IMR-90 (cell line): ENCODE measurements around the gene PPP4C. TPM values are rescaled to one million over a fixed set of nuclear protein-coding genes. Genes with fewer than 3 reads are reported as not detected.

Experiments used
- polyA plus RNA-seq, 3 experiments: library from polyadenylated mRNA; depleted of rRNA; stranded (reverse); fragments of >200 nt; gene quantifications; 2 replicates each; pipeline ENCODE4 v1.2.3, GENCODE V29; 2012; ENCODE audit warnings: low replicate concordance in 1 of 3
- total RNA-seq: library from RNA; depleted of rRNA; stranded (reverse); fragments of >200 nt; gene quantifications from 2 replicates; pipeline ENCODE4 v1.2.3, GENCODE V29; 2012; rRNA removed

PPP4C gene
- total and polyA plus RNA-seq, 2 of the 4 experiments (the other 2 are of a cell fraction), result 200 to 209 TPM

Other genes with a start within 250 kb of the PPP4C start
- 47.1 and 48.3 TPM in 2 replicates for gene CDIPT, start 212.8 kb upstream of the PPP4C start, total RNA-seq
- gene CDIPT, start 212.8 kb upstream of the PPP4C start, polyA plus RNA-seq (2012; rRNA removed), result 100 and 111 TPM in 2 replicates
- gene SEZ6L2, start 176.4 kb upstream of the PPP4C start, total RNA-seq, result 0.72 and 0.83 TPM in 2 replicates
- 10.0 and 10.5 TPM in 2 replicates for gene SEZ6L2, start 176.4 kb upstream of the PPP4C start, polyA plus RNA-seq (2012; rRNA removed)
- gene ASPHD1, start 175.5 kb upstream of the PPP4C start, total RNA-seq, result 4.1 and 4.2 TPM in 2 replicates
- gene ASPHD1, start 175.5 kb upstream of the PPP4C start, polyA plus RNA-seq (2012; rRNA removed), result 14.5 and 15.7 TPM in 2 replicates
- gene KCTD13, start 149.8 kb upstream of the PPP4C start, total RNA-seq, result 3.1 and 4.1 TPM in 2 replicates
- gene KCTD13, start 149.8 kb upstream of the PPP4C start, polyA plus RNA-seq (2012; rRNA removed), result 20.7 and 22.2 TPM in 2 replicates
- gene TMEM219, start 113.9 kb upstream of the PPP4C start, total RNA-seq, result 44.2 and 47.0 TPM in 2 replicates
- 94.3 and 95.3 TPM in 2 replicates for gene TMEM219, start 113.9 kb upstream of the PPP4C start, polyA plus RNA-seq (2012; rRNA removed)
- gene TAOK2, start 102.1 kb upstream of the PPP4C start, total RNA-seq, result 31.7 and 32.8 TPM in 2 replicates
- 23.0 and 26.4 TPM in 2 replicates for gene TAOK2, start 102.1 kb upstream of the PPP4C start, polyA plus RNA-seq (2012; rRNA removed)
- 5.0 and 5.8 TPM in 2 replicates for gene HIRIP3, start 80.4 kb upstream of the PPP4C start, total RNA-seq
- 10.5 and 13.7 TPM in 2 replicates for gene HIRIP3, start 80.4 kb upstream of the PPP4C start, polyA plus RNA-seq (2012; rRNA removed)
- gene INO80E, start 79.8 kb upstream of the PPP4C start, total RNA-seq, result 42.1 and 42.8 TPM in 2 replicates
- 40.9 and 46.5 TPM in 2 replicates for gene INO80E, start 79.8 kb upstream of the PPP4C start, polyA plus RNA-seq (2012; rRNA removed)
- gene DOC2A, start 65.0 kb upstream of the PPP4C start, total RNA-seq, result under 0.01 TPM in 1 of 2 replicates, not detected in the other
- 0.48 and 0.50 TPM in 2 replicates for gene DOC2A, start 65.0 kb upstream of the PPP4C start, polyA plus RNA-seq (2012; rRNA removed)
- gene C16orf92, start 52.8 kb upstream of the PPP4C start, total RNA-seq, result not detected in 2 replicates
- gene C16orf92, start 52.8 kb upstream of the PPP4C start, polyA plus RNA-seq (2012; rRNA removed), result not detected in 2 replicates
- gene TLCD3B, start 44.7 kb upstream of the PPP4C start, total RNA-seq, result not detected in 2 replicates
- 0.14 and 0.19 TPM in 2 replicates for gene TLCD3B, start 44.7 kb upstream of the PPP4C start, polyA plus RNA-seq (2012; rRNA removed)
- 1,576 and 1,697 TPM in 2 replicates for gene ALDOA, start 10.2 kb upstream of the PPP4C start, total RNA-seq
- gene ALDOA, start 10.2 kb upstream of the PPP4C start, polyA plus RNA-seq (2012; rRNA removed), result 1,990 and 2,139 TPM in 2 replicates
- not detected in 2 replicates for gene TBX6, start 15.9 kb downstream of the PPP4C start, total RNA-seq
- gene TBX6, start 15.9 kb downstream of the PPP4C start, polyA plus RNA-seq (2012; rRNA removed), result 0.06 and 0.10 TPM in 2 replicates
- 1.1 and 3.1 TPM in 2 replicates for gene YPEL3, start 20.2 kb downstream of the PPP4C start, total RNA-seq
- gene YPEL3, start 20.2 kb downstream of the PPP4C start, polyA plus RNA-seq (2012; rRNA removed), result 25.6 and 33.3 TPM in 2 replicates
- under 0.01 and 0.28 TPM in 2 replicates for gene GDPD3, start 37.5 kb downstream of the PPP4C start, total RNA-seq
- 2.8 and 19.5 TPM in 2 replicates for gene GDPD3, start 37.5 kb downstream of the PPP4C start, polyA plus RNA-seq (2012; rRNA removed)
- gene MAPK3, start 47.2 kb downstream of the PPP4C start, total RNA-seq, result 22.5 and 30.8 TPM in 2 replicates
- 137 and 150 TPM in 2 replicates for gene MAPK3, start 47.2 kb downstream of the PPP4C start, polyA plus RNA-seq (2012; rRNA removed)
- 6.4 and 7.2 TPM in 2 replicates for gene CORO1A, start 107.6 kb downstream of the PPP4C start, total RNA-seq
- gene CORO1A, start 107.6 kb downstream of the PPP4C start, polyA plus RNA-seq (2012; rRNA removed), result 13.2 and 16.7 TPM in 2 replicates
- gene BOLA2B, start 117.7 kb downstream of the PPP4C start, total RNA-seq, result 301 and 407 TPM in 2 replicates
- gene BOLA2B, start 117.7 kb downstream of the PPP4C start, polyA plus RNA-seq (2012; rRNA removed), result 90.1 and 121 TPM in 2 replicates
- gene SLX1A, start 117.9 kb downstream of the PPP4C start, total RNA-seq, result 8.4 and 11.4 TPM in 2 replicates
- gene SLX1A, start 117.9 kb downstream of the PPP4C start, polyA plus RNA-seq (2012; rRNA removed), result 35.1 and 44.4 TPM in 2 replicates
- gene SULT1A3, start 123.3 kb downstream of the PPP4C start, total RNA-seq, result 0.18 and 1.1 TPM in 2 replicates
- gene SULT1A3, start 123.3 kb downstream of the PPP4C start, polyA plus RNA-seq (2012; rRNA removed), result 12.8 and 17.2 TPM in 2 replicates
- gene NPIPB13, start 172.5 kb downstream of the PPP4C start, total RNA-seq, result 0.28 and 0.54 TPM in 2 replicates
- 4.4 and 4.5 TPM in 2 replicates for gene NPIPB13, start 172.5 kb downstream of the PPP4C start, polyA plus RNA-seq (2012; rRNA removed)